ENCODE results near the gene MAP3K4. TPM values are rescaled to one million over a fixed set of nuclear protein-coding genes. Genes with fewer than 3 reads are reported as not detected.

MAP3K4 gene
- total and polyA plus RNA-seq, 2 of the 4 experiments (the other 2 are of a cell fraction) = 11.5 to 20.4 TPM

GRCh38 chr6:160987265-160987664 is 4.3 kb upstream of the MAP3K4 start:
- H3K9ac ChIP-seq (ENCODE audit: low read depth, low read length) = no peak overlapping the region
- no peak overlapping the region for H3K4ac ChIP-seq (ENCODE audit: low read depth, low read length)
- no peak overlapping the region for H4K5ac ChIP-seq (ENCODE audit: low read depth, low read length)
- no peak overlapping the region for H2BK15ac ChIP-seq (ENCODE audit: low read depth, low read length)
- H2AFZ ChIP-seq (replicated peaks; ENCODE audit: low read length, poor library complexity) = no peak overlapping the region
- H3K4me2 ChIP-seq (ENCODE audit: low read depth, low read length) = no peak overlapping the region
- POLR2A ChIA-PET (ENCODE audit: unreplicated experiment) = no interaction called here
- no peaks in the 10 kb centered on the region for H3K36me3 ChIP-seq (ENCODE audit: control insufficient read depth, insufficient read depth, low read length)
- H3K14ac ChIP-seq (replicated peaks; ENCODE audit: low read depth, low read length) = no peak overlapping the region
- H3K56ac ChIP-seq (ENCODE audit: extremely low read depth, insufficient read depth, low read length) = no peak overlapping the region
- no peak for TF ChIP-seq RCOR1 (IDR thresholded peaks at IDR 0.05; ENCODE audit: insufficient replicate concordance, low read length)
- TF ChIP-seq BHLHE40 (IDR thresholded peaks at IDR 0.05; ENCODE audit: low read depth, low read length) = no peak
- no peak for TF ChIP-seq MAZ (IDR thresholded peaks at IDR 0.05; ENCODE audit: borderline replicate concordance, low read depth, low read length)
- TF ChIP-seq POLR2A (IDR thresholded peaks at IDR 0.05; ENCODE audit: low read depth, low read length) = no peak
- no peak for TF ChIP-seq MAFK (IDR thresholded peaks at IDR 0.05; ENCODE audit: low read depth, low read length)
- TF ChIP-seq RFX5 (IDR thresholded peaks at IDR 0.05; ENCODE audit: low read depth, low read length) = no peak
- TF ChIP-seq RAD21 (IDR thresholded peaks at IDR 0.05; ENCODE audit: low read length) = no peak
- no peak for TF ChIP-seq SMC3 (IDR thresholded peaks at IDR 0.05; ENCODE audit: low read depth, low read length)
- TF ChIP-seq MXI1 (IDR thresholded peaks at IDR 0.05; ENCODE audit: borderline replicate concordance, low read depth, low read length) = no peak
- TF ChIP-seq, protein P1, sequence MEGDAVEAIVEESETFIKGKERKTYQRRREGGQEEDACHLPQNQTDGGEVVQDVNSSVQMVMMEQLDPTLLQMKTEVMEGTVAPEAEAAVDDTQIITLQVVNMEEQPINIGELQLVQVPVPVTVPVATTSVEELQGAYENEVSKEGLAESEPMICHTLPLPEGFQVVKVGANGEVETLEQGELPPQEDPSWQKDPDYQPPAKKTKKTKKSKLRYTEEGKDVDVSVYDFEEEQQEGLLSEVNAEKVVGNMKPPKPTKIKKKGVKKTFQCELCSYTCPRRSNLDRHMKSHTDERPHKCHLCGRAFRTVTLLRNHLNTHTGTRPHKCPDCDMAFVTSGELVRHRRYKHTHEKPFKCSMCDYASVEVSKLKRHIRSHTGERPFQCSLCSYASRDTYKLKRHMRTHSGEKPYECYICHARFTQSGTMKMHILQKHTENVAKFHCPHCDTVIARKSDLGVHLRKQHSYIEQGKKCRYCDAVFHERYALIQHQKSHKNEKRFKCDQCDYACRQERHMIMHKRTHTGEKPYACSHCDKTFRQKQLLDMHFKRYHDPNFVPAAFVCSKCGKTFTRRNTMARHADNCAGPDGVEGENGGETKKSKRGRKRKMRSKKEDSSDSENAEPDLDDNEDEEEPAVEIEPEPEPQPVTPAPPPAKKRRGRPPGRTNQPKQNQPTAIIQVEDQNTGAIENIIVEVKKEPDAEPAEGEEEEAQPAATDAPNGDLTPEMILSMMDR (conservative IDR thresholded peaks at IDR 0.05; ENCODE audit: low read depth, low read length) = no peak
- no peak for TF ChIP-seq FOS (IDR thresholded peaks at IDR 0.05; ENCODE audit: low read depth, low read length)
- TF ChIP-seq USF2 (IDR thresholded peaks at IDR 0.05; ENCODE audit: low read depth, low read length) = no peak
- TF ChIP-seq ELK1 (IDR thresholded peaks at IDR 0.05; ENCODE audit: borderline replicate concordance, low read depth, low read length) = no peak
- H2BK120ac ChIP-seq (ENCODE audit: low read depth, low read length) = no peak overlapping the region
- ATAC-seq (ENCODE audit: low read depth) = no peak
- H3K27ac ChIP-seq (ENCODE audit: insufficient read depth, low read length) = no peak overlapping the region
- in situ Hi-C loops (cut with MboI; ENCODE audit: low sequenced_read_pairs) (loop anchor here (25.0 kb wide), 1 partner anchor 275 kb away; the partner anchor contains the start of gene AGPAT4), dilution Hi-C loops (cut with HindIII; ENCODE audit: low sequenced_read_pairs, unreplicated experiment) (no loop called here), intact Hi-C loops (cut with micrococcal nuclease) (no loop called here)
- no CpG with 5 or more reads among the region's 3 CpGs for WGBS, 2 experiments (ENCODE audit: extremely low coverage in 2 of 2, insufficient read length in 1 of 2)
- no peak overlapping the region for H4K8ac ChIP-seq (ENCODE audit: low read depth in 2 of 2, low read length in 2 of 2)
- CTCF ChIA-PET = no interaction called here
- no peaks in the 10 kb centered on the region for H3K9me1 ChIP-seq (ENCODE audit: insufficient read depth, low read length)
- no peak overlapping the region for H3K18ac ChIP-seq (ENCODE audit: low read depth, low read length)
- no peak overlapping the region for H4K91ac ChIP-seq (ENCODE audit: insufficient read depth, low read depth, low read length)
- H3K4me3 ChIP-seq (ENCODE audit: insufficient read depth, low read depth, low read length) = no peak overlapping the region
- no peak overlapping the region for H2BK20ac ChIP-seq (ENCODE audit: low read depth, low read length)
- H2AK5ac ChIP-seq (ENCODE audit: low read depth, low read length) = no peak overlapping the region
- no peak overlapping the region for H2BK5ac ChIP-seq (ENCODE audit: low read depth, low read length, poor library complexity, severe bottlenecking)
- no peaks in the 10 kb centered on the region for H3K4me1 ChIP-seq (ENCODE audit: control insufficient read depth, insufficient read depth, low read length)
- H4K20me1 ChIP-seq (ENCODE audit: insufficient read depth, low read length) = no peaks in the 10 kb centered on the region; the same call in 1 of the 2 replicates
- no TSS peak for BruUV-seq (replicated peaks)
- H3K27me3 ChIP-seq (ENCODE audit: control insufficient read depth, insufficient read depth, low read length) = no peaks in the 10 kb centered on the region
- no peak overlapping the region for H2AK9ac ChIP-seq (replicated peaks; ENCODE audit: low read depth, low read length, poor library complexity)
- H3K23ac ChIP-seq (ENCODE audit: low read depth, low read length) = no peak overlapping the region
- peaks cover 4% of the 10 kb centered on the region; the same call in 1 of the 2 replicates for H3K9me3 ChIP-seq (ENCODE audit: control insufficient read depth, insufficient read depth, low read length)
- no peak for DNase-seq
- H3K79me1 ChIP-seq (ENCODE audit: low read depth in 1 of 2, low read length in 2 of 2) = peaks cover 0 to 2% of the 10 kb centered on the region in 2 experiments; a peak in 1 of 4 replicates
